GM19099 (cell line): Measurements from ENCODE around the gene NFAM1.

Experiments used
- POLR2A ChIP-seq: IDR thresholded peaks from 3 replicates; pipeline ENCODE4 v1.6.1; 2011; ENCODE audit warnings: low read depth; ENCODE audit not compliant: insufficient read length; ENCODE audit errors: extremely low read depth

NFAM1 gene

GRCh38 chr22:42331014-42331413 lies 101.2 kb downstream of the NFAM1 start:
- TF ChIP-seq POLR2A: no peak
